K562 (cell line): ENCODE data around the gene SLC16A4. TPM values are rescaled to one million over a fixed set of nuclear protein-coding genes. Genes with fewer than 3 reads are reported as not detected.

ENCODE experiments used
- BACH1 ChIP-seq: fragments of 200-800 bp; sonication (Bioruptor generic); IDR thresholded peaks from 2 replicates; pipeline ENCODE4 v1.6.1; 2016; ENCODE audit warnings: missing genetic modification characterization, missing compliant biosample characterization
- CEBPZ ChIP-seq: fragments of 150-350 bp; IDR thresholded peaks from 2 replicates; pipeline ENCODE4 v1.6.1; 2014; ENCODE audit warnings: low read depth, mild to moderate bottlenecking, low read length, borderline replicate concordance
- CHD1 ChIP-seq: fragments of 200-600 bp; sonication (generic); IDR thresholded peaks from one replicate; pipeline ENCODE4 v1.6.1; 2012; ENCODE audit warnings: mild to moderate bottlenecking, moderate library complexity, low read length, inconsistent platforms
- ETV1 ChIP-seq: fragments of 450-650 bp; conservative IDR thresholded peaks from 2 replicates; pipeline ENCODE4 v1.6.1; 2016; ENCODE audit warnings: missing genetic modification characterization, control low read depth, low read depth, missing compliant biosample characterization
- HBP1 ChIP-seq: fragments of 450-650 bp; formaldehyde crosslinking; IDR thresholded peaks from 2 replicates; pipeline ENCODE4 v1.4.0; 2022; ENCODE audit warnings: missing genetic modification characterization
- MAFK ChIP-seq: IDR thresholded peaks from 2 replicates; pipeline ENCODE4 v1.6.1; 2011; ENCODE audit warnings: low read length, improper control_type of control experiment
- NCOA1 ChIP-seq: fragments of 450-650 bp; IDR thresholded peaks from 2 replicates; pipeline ENCODE4 v1.6.1; 2016; ENCODE audit warnings: low read depth
- NEUROD1 ChIP-seq: fragments of 150-350 bp; IDR thresholded peaks from 2 replicates; pipeline ENCODE4 v1.6.1; 2014; ENCODE audit warnings: borderline replicate concordance, low read length, low read depth; ENCODE audit not compliant: partially characterized antibody
- NR2C2 ChIP-seq, 2 experiments: fragments of 200-800 bp in 1 of 2; sonication (Bioruptor generic) in 1 of 2; sonication (generic) in 1 of 2; formaldehyde crosslinking in 1 of 2; IDR thresholded peaks; 2 replicates each; pipeline versions ENCODE4 v1.6.1 to v1.8.0; 2016 to 2022; ENCODE audit warnings: mild to moderate bottlenecking in 1 of 2, missing compliant biosample characterization in 1 of 2, missing genetic modification characterization in 1 of 2, missing genetic modification reagents in 1 of 2
- NR2F6 ChIP-seq: fragments of 450-650 bp; formaldehyde crosslinking; IDR thresholded peaks from 2 replicates; pipeline ENCODE4 v1.4.0; 2020; ENCODE audit warnings: mild to moderate bottlenecking
- TRIM28 ChIP-seq: fragments of 450-650 bp; IDR thresholded peaks from 2 replicates; pipeline ENCODE4 v1.6.1; 2017
- ZC3H8 ChIP-seq: fragments of 450-650 bp; IDR thresholded peaks from 2 replicates; pipeline ENCODE4 v1.6.1; 2017
- ZNF583 ChIP-seq: fragments of 250-450 bp; sonication (Bioruptor Pico); IDR thresholded peaks from 2 replicates; pipeline ENCODE4 v1.4.0; 2020
- ZNF609 ChIP-seq: sonication (generic); formaldehyde crosslinking; IDR thresholded peaks from 2 replicates; pipeline ENCODE4 v1.8.1; 2023; ENCODE audit warnings: missing genetic modification reagents, mild to moderate bottlenecking, borderline replicate concordance
- ZNF644 ChIP-seq: fragments of 200-800 bp; sonication (Bioruptor generic); IDR thresholded peaks from 2 replicates; pipeline ENCODE4 v1.6.1; 2016; ENCODE audit warnings: low read depth, missing genetic modification characterization, missing compliant biosample characterization
- polyA plus RNA-seq, 8 experiments: library from polyadenylated mRNA; depleted of rRNA in 4 of 8; stranded (reverse) in 5 of 8; unstranded in 3 of 8; fragments of >200 nt; fragmentation: Nextera tagmentation in 2 of 8; fragmentation: Illumina TruSeq in 1 of 8; extraction: Ambion mirVana in 2 of 8; extraction: Trizol in 1 of 8; gene quantifications; 2 replicates each; pipeline versions ENCODE4 v1.2.1 to v1.2.3, GENCODE V29; 2011 to 2014; ENCODE audit warnings: inconsistent platforms in 1 of 8, missing spikeins in 1 of 8
- total RNA-seq, 7 experiments: library from RNA; depleted of rRNA in 6 of 7; stranded (reverse); fragments of >200 nt in 6 of 7; fragmentation: Illumina TruSeq in 2 of 7; extraction: Trizol in 2 of 7; gene quantifications; 2 replicates each; pipeline versions ENCODE4 v1.2.1 to v1.2.3, GENCODE V29; 2011 to 2021; ENCODE audit warnings: low replicate concordance in 1 of 7

The SLC16A4 gene
- total and polyA plus RNA-seq, 9 of the 15 experiments (the other 6 are each of a cell fraction or from before 2014, with no cell fraction given) = 0.04 to 0.31 (median 0.18) TPM; not detected in 1

GRCh38 chr1:110407260-110408210, 16.7 kb upstream of the SLC16A4 start, which contains the start of gene LAMTOR5 (continued):
- TF ChIP-seq NR2C2 (CRISPR knock-in tag; IDR thresholded peaks at IDR 0.05) (peak; percentile 92), NR2C2 (tag; IDR thresholded peaks at IDR 0.05) (peak; percentile 96), NCOA1 (peak; percentile 20; the same call in 1 of the 2 replicates), HBP1 (CRISPR knock-in tag) (peak; percentile 70), NR2F6 (CRISPR knock-in tag) (no peak), ZC3H8 (no peak), ZNF644 (0 out of 2 replicates have a peak, but pooled peaks have one; percentile 59), ZNF583 (CRISPR knock-in tag) (0 out of 2 replicates have a peak, but pooled peaks have one; percentile 24), CHD1 (no peak), BACH1 (tag) (peak; percentile 51; the same call in 1 of the 2 replicates), ZNF609 (CRISPR knock-in tag) (peak; percentile 96; the same call in 1 of the 2 replicates), NEUROD1 (peak; percentile 94), ETV1 (tag) (peak; percentile 84), TRIM28 (peak; percentile 32; the same call in 1 of the 2 replicates), MAFK (peak; percentile 18; the same call in 1 of the 2 replicates), CEBPZ (no peak)
